CD4-positive, alpha-beta T cell treated with Interferon alpha-2 for 1 hour (primary cell): ENCODE data around the gene CCDC92.
"Not testable (repeated sequence)": the region's sequence is repeated elsewhere in the genome, so short reads cannot be mapped to it uniquely, and the experiment has no call there.

Experiments
- DNase-seq, 2 donors: peaks; one replicate each; pipeline ENCODE4 v3.0.0-alpha.2; 2020 to 2022

The CCDC92 gene

GRCh38 chr12:123935956-123936355 lies 36.7 kb downstream of the CCDC92 start:
- no peak for DNase-seq

GRCh38 chr12:123934829-123935228 lies 37.8 kb downstream of the CCDC92 start:
- peak; percentile 8 to 10 for DNase-seq

GRCh38 chr12:123934016-123934620 lies 38.5 kb downstream of the CCDC92 start:
- no peak for DNase-seq

GRCh38 chr12:123933214-123933613 lies 39.4 kb downstream of the CCDC92 start:
- no peak for DNase-seq

- peak in 1 of 2 donors; percentile 43 for DNase-seq
These were observed 40.8 kb downstream of the CCDC92 start for GRCh38 chr12:123931686-123932321.

GRCh38 chr12:123929946-123930583 lies 42.6 kb downstream of the CCDC92 start:
- no peak for DNase-seq

GRCh38 chr12:123928897-123929296 lies 43.7 kb downstream of the CCDC92 start:
- DNase-seq, result no peak

- DNase-seq, result no peak
These were observed 44.3 kb downstream of the CCDC92 start for GRCh38 chr12:123928274-123928865.

- DNase-seq, result no peak
These were observed 48.1 kb downstream of the CCDC92 start for GRCh38 chr12:123924539-123924938.

- DNase-seq, result no peak
These were observed 48.7 kb downstream of the CCDC92 start for GRCh38 chr12:123923927-123924326.

GRCh38 chr12:123923038-123923437 lies 49.6 kb downstream of the CCDC92 start:
- no peak for DNase-seq

- no peak for DNase-seq
These were observed 52.7 kb downstream of the CCDC92 start for GRCh38 chr12:123919980-123920360.

- no peak for DNase-seq
These were observed 55.2 kb downstream of the CCDC92 start for GRCh38 chr12:123917337-123917850.

- peak in 1 of 2 donors; percentile 16 for DNase-seq
These were observed 55.9 kb downstream of the CCDC92 start for GRCh38 chr12:123916729-123917128.

- no peak for DNase-seq
These were observed 57.8 kb downstream of the CCDC92 start for GRCh38 chr12:123914726-123915333.

- DNase-seq, result no peak
These were observed 59.9 kb downstream of the CCDC92 start for GRCh38 chr12:123912415-123913380.

- DNase-seq, result not testable (repeated sequence)
These were observed 60.8 kb downstream of the CCDC92 start for GRCh38 chr12:123911672-123912409.

- DNase-seq, result no peak
These were observed 61.9 kb downstream of the CCDC92 start for GRCh38 chr12:123910761-123911193.

GRCh38 chr12:123910057-123910456 lies 62.6 kb downstream of the CCDC92 start:
- no peak for DNase-seq

- DNase-seq, result no peak
These were observed 63.5 kb downstream of the CCDC92 start for GRCh38 chr12:123908884-123909725.
